K562 (cell line): ENCODE results near the gene CEMP1. TPM values are rescaled to one million over a fixed set of nuclear protein-coding genes. Genes with fewer than 3 reads are reported as not detected.

Experiments used
- BRD4 ChIP-seq: fragments of 200-600 bp; sonication (generic); IDR thresholded peaks from 2 replicates; pipeline ENCODE4 v1.6.1; 2017; ENCODE audit warnings: inconsistent platforms
- JUND ChIP-seq, 2 experiments: IDR thresholded peaks; 2 replicates in 1 of 2; 3 replicates in 1 of 2; pipeline ENCODE4 v1.6.1; 2011; ENCODE audit warnings: borderline replicate concordance in 2 of 2, low read depth in 2 of 2, low read length in 2 of 2, improper control_type of control experiment in 1 of 2, missing biosample characterization in 1 of 2, missing genetic modification characterization in 1 of 2, missing genetic modification reagents in 1 of 2
- MYC ChIP-seq, 2 experiments: fragments of 250-450 bp in 1 of 2; sonication (Bioruptor Pico) in 1 of 2; IDR thresholded peaks; 2 replicates each; pipeline versions ENCODE4 v1.5.1 to v1.6.1; 2012 to 2021; ENCODE audit warnings: low read depth in 2 of 2, borderline replicate concordance in 1 of 2, improper control_type of control experiment in 1 of 2, low read length in 1 of 2, mild to moderate bottlenecking in 1 of 2, moderate library complexity in 1 of 2
- NFE2 ChIP-seq: IDR thresholded peaks from 2 replicates; pipeline ENCODE4 v1.6.1; 2014; ENCODE audit warnings: antibody characterized with exemption, low read depth
- PHF20 ChIP-seq: fragments of 450-650 bp; IDR thresholded peaks from 2 replicates; pipeline ENCODE4 v1.6.1; 2018; ENCODE audit not compliant: partially characterized antibody
- PHF8 ChIP-seq: fragments of 200-600 bp; sonication (generic); IDR thresholded peaks from 2 replicates; pipeline ENCODE4 v1.6.1; 2012; ENCODE audit warnings: mixed run types, mild to moderate bottlenecking, inconsistent platforms, low read length, moderate library complexity, borderline replicate concordance
- POLR2A ChIP-seq: fragments of 450-650 bp; conservative IDR thresholded peaks from 2 replicates; pipeline ENCODE4 v1.6.1; 2016
- REST ChIP-seq, 2 experiments: fragments of 450-650 bp; formaldehyde crosslinking in 1 of 2; IDR thresholded peaks; 2 replicates each; pipeline versions ENCODE4 v1.4.0 to v1.6.1; 2014 to 2020; ENCODE audit warnings: mild to moderate bottlenecking in 2 of 2, borderline replicate concordance in 1 of 2, low read depth in 1 of 2
- ZNF318 ChIP-seq, 2 experiments: fragments of 450-650 bp; IDR thresholded peaks; 2 replicates each; pipeline ENCODE4 v1.6.1; 2016; ENCODE audit warnings: mild to moderate bottlenecking in 2 of 2, borderline replicate concordance in 1 of 2, low read depth in 1 of 2, moderate library complexity in 1 of 2
- polyA plus RNA-seq, 8 experiments: library from polyadenylated mRNA; depleted of rRNA in 4 of 8; stranded (reverse) in 5 of 8; unstranded in 3 of 8; fragments of >200 nt; fragmentation: Nextera tagmentation in 2 of 8; fragmentation: Illumina TruSeq in 1 of 8; extraction: Ambion mirVana in 2 of 8; extraction: Trizol in 1 of 8; gene quantifications; 2 replicates each; pipeline versions ENCODE4 v1.2.1 to v1.2.3, GENCODE V29; 2011 to 2014; ENCODE audit warnings: inconsistent platforms in 1 of 8, missing spikeins in 1 of 8
- total RNA-seq, 7 experiments: library from RNA; depleted of rRNA in 6 of 7; stranded (reverse); fragments of >200 nt in 6 of 7; fragmentation: Illumina TruSeq in 2 of 7; extraction: Trizol in 2 of 7; gene quantifications; 2 replicates each; pipeline versions ENCODE4 v1.2.1 to v1.2.3, GENCODE V29; 2011 to 2021; ENCODE audit warnings: low replicate concordance in 1 of 7

The CEMP1 gene
- total and polyA plus RNA-seq, 9 of the 15 experiments (the other 6 are each of a cell fraction or from before 2014, with no cell fraction given): 0.05 to 0.45 TPM; not detected in 7

GRCh38 chr16:2520097-2520783 is 11.0 kb downstream of the CEMP1 start, which contains the start of gene AMDHD2 (continued):
- no peak for TF ChIP-seq ZNF318 (IDR thresholded peaks at IDR 0.05; ENCODE audit: borderline replicate concordance in 1 of 2, low read depth in 1 of 2)
- TF ChIP-seq BRD4: no peak
- TF ChIP-seq REST (IDR thresholded peaks at IDR 0.05; ENCODE audit: borderline replicate concordance): peak; percentile 97
- no peak for TF ChIP-seq REST (CRISPR knock-in tag; IDR thresholded peaks at IDR 0.05; ENCODE audit: low read depth)
- TF ChIP-seq NFE2: no peak
- peak; percentile 72 for TF ChIP-seq POLR2A
- peak; percentile 56; the same call in 1 of the 2 replicates for TF ChIP-seq PHF8
- peak; percentile 67; the same call in 1 of the 2 replicates for TF ChIP-seq MYC (IDR thresholded peaks at IDR 0.05; ENCODE audit: low read depth, low read length)
- no peak for TF ChIP-seq MYC (CRISPR knock-in tag; IDR thresholded peaks at IDR 0.05; ENCODE audit: borderline replicate concordance, low read depth)
- TF ChIP-seq PHF20: peak; percentile 70
- TF ChIP-seq JUND (IDR thresholded peaks at IDR 0.05; ENCODE audit: borderline replicate concordance, low read depth, low read length): peak; percentile 43; the same call in 1 of the 2 replicates
- TF ChIP-seq JUND (tag; IDR thresholded peaks at IDR 0.05; ENCODE audit: borderline replicate concordance, low read depth, low read length): no peak; the same call in 2 of the 3 replicates
